GM13976 (cell line): ENCODE results near the gene TMEM132D.

Experiments used
- DNase-seq: peaks from one replicate; pipeline ENCODE4 v3.0.0; 2012; ENCODE audit warnings: low spot score
- CTCF ChIP-seq: IDR thresholded peaks from 2 replicates; pipeline ENCODE4 v1.5.1; 2012; ENCODE audit warnings: borderline replicate concordance, mild to moderate bottlenecking; ENCODE audit not compliant: insufficient read depth; ENCODE audit errors: extremely low read depth, missing control alignments, control extremely low read depth
- in situ Hi-C: fragments of 300-500 bp; cut with MboI; formaldehyde crosslinking; loops from one replicate; pipeline ENCODE4 v1.12.0; 2022; ENCODE audit warnings: low sequenced_read_pairs, mixed read lengths, inconsistent platforms; ENCODE audit not compliant: unreplicated experiment

The TMEM132D gene

GRCh38 chr12:129779989-129780388, 123.8 kb downstream of the TMEM132D start:
- in situ Hi-C loops, result no loop called here
- no peak for TF ChIP-seq CTCF
- no peak for DNase-seq

- DNase-seq, result no peak
- in situ Hi-C loops, result no loop called here
- TF ChIP-seq CTCF, result no peak
These were observed 124.8 kb downstream of the TMEM132D start for GRCh38 chr12:129779033-129779432.

GRCh38 chr12:129776977-129777667, 126.7 kb downstream of the TMEM132D start:
- DNase-seq, result no peak
- in situ Hi-C loops, result no loop called here
- TF ChIP-seq CTCF, result no peak

GRCh38 chr12:129772501-129773493, 131.0 kb downstream of the TMEM132D start:
- no peak for DNase-seq
- no peak for TF ChIP-seq CTCF
- in situ Hi-C loops, result no loop called here

- no peak for TF ChIP-seq CTCF
- in situ Hi-C loops, result no loop called here
- DNase-seq, result no peak
These were observed 132.6 kb downstream of the TMEM132D start for GRCh38 chr12:129771238-129771637.

GRCh38 chr12:129765719-129766118, 138.1 kb downstream of the TMEM132D start:
- DNase-seq, result no peak
- TF ChIP-seq CTCF, result no peak
- in situ Hi-C loops, result no loop called here
